SJSA1 (cell line): ENCODE results near the gene DYNLRB1. TPM values are rescaled to one million over a fixed set of nuclear protein-coding genes. Genes with fewer than 3 reads are reported as not detected.

ENCODE experiments used
- DNase-seq, 2 experiments: peaks; one replicate each; pipeline ENCODE4 v3.0.0-alpha.2; 2015 to 2020; ENCODE audit warnings: low spot score in 2 of 2, low read depth in 1 of 2
- H3K27ac ChIP-seq: fragments of 250-450 bp; sonication (Bioruptor Pico); 2 replicates; pipeline ENCODE4 v1.5.1; 2020; ENCODE audit warnings: mild to moderate bottlenecking, moderate library complexity
- H3K27me3 ChIP-seq: fragments of 250-450 bp; sonication (Bioruptor Pico); replicated peaks from 2 replicates; pipeline ENCODE4 v1.5.1; 2020; ENCODE audit warnings: mild to moderate bottlenecking, moderate library complexity
- H3K36me3 ChIP-seq: fragments of 250-450 bp; sonication (Bioruptor Pico); 2 replicates; pipeline ENCODE4 v1.5.1; 2020; ENCODE audit warnings: mild to moderate bottlenecking
- H3K4me1 ChIP-seq: fragments of 250-450 bp; sonication (Bioruptor Pico); replicated peaks from 2 replicates; pipeline ENCODE4 v1.6.1; 2021; ENCODE audit warnings: mild to moderate bottlenecking
- H3K4me3 ChIP-seq: fragments of 250-450 bp; sonication (Bioruptor Pico); 2 replicates; pipeline ENCODE4 v1.5.1; 2020; ENCODE audit warnings: mild to moderate bottlenecking
- H3K9me3 ChIP-seq: fragments of 250-450 bp; sonication (Bioruptor Pico); replicated peaks from 2 replicates; pipeline ENCODE4 v1.5.1; 2020; ENCODE audit warnings: mild to moderate bottlenecking
- total RNA-seq: library from RNA; depleted of rRNA; stranded (reverse); fragments of >200 nt; shearing (Covaris generic); gene quantifications from 2 replicates; pipeline ENCODE4 v1.2.3, GENCODE V29; 2014

Gene DYNLRB1
- total RNA-seq, 1 experiment from 2014 or later = 190 TPM

DNA sequence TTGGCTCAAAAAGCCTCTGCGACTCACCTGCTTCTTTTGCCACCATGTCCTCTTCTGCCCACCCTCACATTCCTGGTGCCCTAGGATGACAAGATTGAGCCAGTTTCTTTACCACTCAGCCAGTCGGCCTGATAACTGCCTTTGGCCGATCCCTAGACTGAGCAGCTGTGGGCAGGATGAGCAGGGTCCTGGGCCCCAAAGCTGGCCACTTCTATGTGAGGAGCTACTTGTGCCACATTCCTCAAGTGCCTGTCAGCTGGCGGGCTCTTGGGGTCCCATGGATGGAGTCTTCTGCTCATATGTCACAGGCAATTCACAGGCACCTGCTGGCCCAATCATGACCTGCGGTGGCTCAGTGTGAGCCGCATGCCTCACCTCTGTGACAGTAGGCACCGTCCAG is 16.5 kb downstream of the DYNLRB1 start:
- no peaks in the 10 kb centered on the region for H3K27me3 ChIP-seq
- H3K9me3 ChIP-seq = no peaks in the 10 kb centered on the region
- peaks cover 95% of the 10 kb centered on the region for H3K36me3 ChIP-seq
- no peak overlapping the region for H3K27ac ChIP-seq
- no peak overlapping the region for H3K4me3 ChIP-seq
- peaks cover 23% of the 10 kb centered on the region for H3K4me1 ChIP-seq
- DNase-seq = no peak

DNA sequence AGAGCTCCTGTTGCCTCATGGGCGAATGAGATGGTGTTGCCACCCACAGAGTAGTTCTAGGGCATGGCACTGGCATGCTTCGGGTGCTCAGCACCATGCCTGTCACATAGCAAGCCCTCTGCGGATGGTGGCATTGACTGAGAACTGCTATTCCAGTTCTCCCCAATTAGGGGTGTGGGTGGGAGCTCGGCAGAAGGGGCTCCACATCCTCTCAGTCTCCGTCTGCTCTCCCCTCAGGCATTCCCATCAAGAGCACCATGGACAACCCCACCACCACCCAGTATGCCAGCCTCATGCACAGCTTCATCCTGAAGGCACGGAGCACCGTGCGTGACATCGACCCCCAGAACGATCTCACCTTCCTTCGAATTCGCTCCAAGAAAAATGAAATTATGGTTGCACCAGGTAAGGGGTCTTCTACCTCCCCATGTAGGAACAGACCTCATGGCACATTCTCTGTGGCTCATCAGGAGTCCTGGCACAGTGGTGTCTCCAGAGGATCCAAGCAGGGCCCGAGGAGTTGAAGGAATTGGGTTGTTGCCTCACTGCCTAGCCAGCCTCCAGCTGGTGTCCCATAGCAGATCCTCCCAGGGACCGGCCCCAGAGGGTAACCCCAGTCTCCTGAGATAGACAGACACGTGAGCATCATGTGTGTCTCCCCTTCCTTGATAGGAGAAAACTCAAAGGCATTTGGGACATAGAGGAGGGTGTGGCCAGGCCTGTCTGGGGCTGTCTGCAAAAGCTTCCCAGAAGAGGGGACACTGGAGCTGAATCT is 18.4 kb downstream of the DYNLRB1 start:
- H3K9me3 ChIP-seq = no peaks in the 10 kb centered on the region
- DNase-seq = no peak
- no peak overlapping the region for H3K4me3 ChIP-seq
- H3K27me3 ChIP-seq = no peaks in the 10 kb centered on the region
- peaks cover 96% of the 10 kb centered on the region for H3K36me3 ChIP-seq
- H3K4me1 ChIP-seq = peaks cover 19% of the 10 kb centered on the region
- H3K27ac ChIP-seq = no peak overlapping the region

DNA sequence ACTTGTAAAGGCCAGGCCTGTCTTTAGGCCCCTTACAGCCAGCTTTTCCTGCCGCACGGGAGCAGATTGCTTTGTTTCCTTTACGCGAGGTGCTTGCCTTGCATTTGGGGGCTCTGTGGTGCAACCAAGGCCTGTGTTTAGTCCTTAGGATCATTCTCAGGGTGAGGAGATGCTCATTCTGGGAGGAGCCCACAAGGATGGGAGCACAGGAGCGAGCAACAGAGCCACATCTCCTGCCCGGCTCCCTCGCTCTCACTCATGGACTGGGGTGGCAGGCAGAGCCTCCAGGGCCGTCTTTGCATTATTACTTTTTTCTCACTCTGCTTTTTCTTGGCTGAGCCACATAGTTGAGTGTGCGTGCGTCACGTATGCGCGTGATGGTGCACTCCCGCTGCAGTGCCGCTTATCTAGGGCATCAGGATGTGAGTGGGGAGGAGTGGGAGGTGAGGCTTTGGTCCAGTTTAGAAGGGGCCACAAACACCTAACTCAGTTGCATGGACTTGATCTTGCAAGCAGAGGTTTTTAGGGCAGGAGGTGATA is 19.1 kb downstream of the DYNLRB1 start:
- no peak overlapping the region for H3K4me3 ChIP-seq
- H3K4me1 ChIP-seq = peaks cover 19% of the 10 kb centered on the region
- no peak for DNase-seq
- H3K27ac ChIP-seq = no peak overlapping the region
- peaks cover 96% of the 10 kb centered on the region for H3K36me3 ChIP-seq
- H3K27me3 ChIP-seq = no peaks in the 10 kb centered on the region
- no peaks in the 10 kb centered on the region for H3K9me3 ChIP-seq

DNA sequence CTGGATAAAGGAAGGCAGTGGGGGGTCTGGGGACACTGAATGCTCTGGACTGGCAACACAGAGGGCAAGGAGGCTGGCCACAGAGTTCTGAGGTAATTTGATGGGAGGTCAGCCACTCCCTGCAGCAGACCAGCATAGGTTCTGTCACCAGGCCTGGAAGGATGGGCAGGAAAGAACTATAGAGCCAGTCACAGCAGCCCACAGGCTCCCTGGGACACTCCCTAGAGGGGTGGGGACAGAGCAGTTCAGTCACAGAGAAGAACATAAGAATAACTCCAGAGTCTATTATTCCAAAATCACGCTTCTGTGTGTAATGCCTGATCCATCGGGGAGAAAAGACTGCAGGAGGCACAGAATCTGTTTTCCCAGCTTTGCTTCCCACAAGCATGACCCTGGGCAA is 19.6 kb downstream of the DYNLRB1 start:
- Histone ChIP-seq H3K27ac (no peak overlapping the region), H3K9me3 (no peaks in the 10 kb centered on the region), H3K4me1 (peaks cover 19% of the 10 kb centered on the region), H3K27me3 (no peaks in the 10 kb centered on the region), H3K36me3 (peaks cover 96% of the 10 kb centered on the region), H3K4me3 (no peak overlapping the region)
- DNase-seq = no peak

DNA sequence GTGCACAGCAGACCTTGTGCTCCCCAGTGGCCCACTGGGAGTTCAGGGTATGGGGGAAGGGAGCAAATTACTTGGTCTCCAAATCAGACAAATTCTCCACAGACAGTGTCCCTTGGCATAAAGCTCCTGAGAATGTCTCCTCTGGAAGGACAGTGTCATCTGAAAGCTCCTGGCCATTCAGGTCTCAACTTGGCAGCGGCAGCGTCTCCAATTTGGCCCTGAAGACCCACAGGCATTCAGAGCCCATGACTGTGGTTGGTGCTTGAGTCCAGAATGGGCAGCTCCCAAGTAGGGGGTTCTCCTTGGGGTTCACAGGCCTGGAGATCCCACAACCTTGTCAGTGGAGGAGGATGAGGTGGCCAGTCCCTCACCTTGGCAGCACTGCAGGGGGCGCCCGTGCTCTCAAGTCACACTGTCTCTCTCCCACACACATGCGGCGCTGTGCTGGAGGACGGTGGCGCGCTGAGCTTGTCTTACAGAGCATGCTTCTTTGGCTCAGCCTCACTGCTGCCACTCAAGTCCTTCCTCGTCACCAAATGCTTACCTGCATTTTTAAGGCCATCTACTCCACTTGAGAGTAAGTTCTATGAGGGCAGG is 20.7 kb downstream of the DYNLRB1 start:
- Histone ChIP-seq H3K27ac (no peak overlapping the region), H3K9me3 (no peaks in the 10 kb centered on the region), H3K36me3 (peaks cover 96% of the 10 kb centered on the region), H3K4me1 (peaks cover 12% of the 10 kb centered on the region), H3K27me3 (no peaks in the 10 kb centered on the region), H3K4me3 (no peak overlapping the region)
- DNase-seq = no peak

DNA sequence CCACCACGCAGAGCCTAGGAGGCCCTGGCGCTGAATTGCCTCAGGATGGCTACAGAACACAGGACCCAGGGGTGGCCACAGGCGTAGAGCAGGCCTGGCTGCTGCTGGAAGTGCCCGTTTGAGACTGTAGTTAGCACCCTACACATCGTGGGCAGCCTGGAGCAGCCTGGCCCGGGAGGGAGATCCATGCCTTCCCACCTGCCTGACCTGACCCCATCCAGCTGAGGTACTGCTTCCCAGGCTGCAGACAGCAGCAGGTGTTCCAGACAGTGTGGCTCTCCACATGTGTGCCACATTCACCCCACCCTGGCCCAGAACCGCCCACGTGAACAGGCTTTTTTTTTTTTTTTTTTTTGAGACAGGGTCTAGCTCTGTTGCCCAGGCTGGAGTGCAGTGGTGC is 21.4 kb downstream of the DYNLRB1 start:
- Histone ChIP-seq H3K9me3 (no peaks in the 10 kb centered on the region), H3K4me1 (peaks cover 4% of the 10 kb centered on the region), H3K4me3 (no peak overlapping the region), H3K36me3 (peaks cover 94% of the 10 kb centered on the region), H3K27ac (no peak overlapping the region), H3K27me3 (no peaks in the 10 kb centered on the region)
- no peak for DNase-seq

DNA sequence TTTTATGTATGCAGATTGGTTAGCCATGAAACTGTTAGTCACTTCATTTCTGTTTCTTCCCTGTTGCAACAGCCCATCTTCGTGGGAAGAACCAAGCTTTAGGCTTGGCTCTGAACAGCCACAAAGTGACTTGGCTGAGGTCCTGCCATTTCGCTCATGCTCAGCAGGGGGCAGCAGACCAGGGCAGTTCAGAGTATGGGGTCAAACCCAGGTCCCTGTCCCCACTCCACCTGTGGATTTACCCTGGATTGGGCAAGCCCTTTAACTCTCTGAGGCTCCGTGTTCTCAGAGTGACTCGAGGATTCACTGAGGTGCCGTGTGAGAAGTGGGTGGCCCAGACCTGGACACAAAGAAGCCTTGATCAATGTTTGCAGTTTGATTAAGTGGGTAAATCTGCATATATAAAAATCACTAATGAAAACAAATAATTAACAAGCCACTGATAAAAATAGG is 22.5 kb downstream of the DYNLRB1 start:
- no peak overlapping the region for H3K27ac ChIP-seq
- no peaks in the 10 kb centered on the region for H3K4me1 ChIP-seq
- H3K27me3 ChIP-seq = no peaks in the 10 kb centered on the region
- no peak overlapping the region for H3K4me3 ChIP-seq
- DNase-seq = no peak
- no peaks in the 10 kb centered on the region for H3K9me3 ChIP-seq
- peaks cover 84% of the 10 kb centered on the region for H3K36me3 ChIP-seq

DNA sequence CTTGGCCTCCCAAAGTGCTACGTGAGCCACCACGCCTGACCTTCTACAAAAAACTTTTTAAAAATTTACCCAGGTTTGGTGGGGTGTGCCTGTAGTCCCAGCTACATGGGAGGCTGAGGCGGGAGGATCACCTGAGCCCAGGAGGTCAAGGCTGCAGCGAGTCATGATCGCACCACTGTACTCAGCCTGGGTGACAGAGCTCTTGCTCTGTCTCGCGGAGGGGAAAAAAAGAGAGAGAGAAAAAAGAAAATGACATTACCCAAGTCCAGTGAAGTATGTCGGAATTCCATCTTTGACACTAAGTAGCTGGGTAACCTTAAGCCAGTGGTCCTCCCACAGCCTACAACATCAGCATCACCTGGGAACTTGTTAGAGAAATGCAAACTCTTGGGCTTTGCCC is 23.5 kb downstream of the DYNLRB1 start:
- H3K36me3 ChIP-seq = peaks cover 73% of the 10 kb centered on the region
- H3K9me3 ChIP-seq = no peaks in the 10 kb centered on the region
- no peak for DNase-seq
- no peaks in the 10 kb centered on the region for H3K4me1 ChIP-seq
- no peak overlapping the region for H3K27ac ChIP-seq
- no peaks in the 10 kb centered on the region for H3K27me3 ChIP-seq
- no peak overlapping the region for H3K4me3 ChIP-seq

DNA sequence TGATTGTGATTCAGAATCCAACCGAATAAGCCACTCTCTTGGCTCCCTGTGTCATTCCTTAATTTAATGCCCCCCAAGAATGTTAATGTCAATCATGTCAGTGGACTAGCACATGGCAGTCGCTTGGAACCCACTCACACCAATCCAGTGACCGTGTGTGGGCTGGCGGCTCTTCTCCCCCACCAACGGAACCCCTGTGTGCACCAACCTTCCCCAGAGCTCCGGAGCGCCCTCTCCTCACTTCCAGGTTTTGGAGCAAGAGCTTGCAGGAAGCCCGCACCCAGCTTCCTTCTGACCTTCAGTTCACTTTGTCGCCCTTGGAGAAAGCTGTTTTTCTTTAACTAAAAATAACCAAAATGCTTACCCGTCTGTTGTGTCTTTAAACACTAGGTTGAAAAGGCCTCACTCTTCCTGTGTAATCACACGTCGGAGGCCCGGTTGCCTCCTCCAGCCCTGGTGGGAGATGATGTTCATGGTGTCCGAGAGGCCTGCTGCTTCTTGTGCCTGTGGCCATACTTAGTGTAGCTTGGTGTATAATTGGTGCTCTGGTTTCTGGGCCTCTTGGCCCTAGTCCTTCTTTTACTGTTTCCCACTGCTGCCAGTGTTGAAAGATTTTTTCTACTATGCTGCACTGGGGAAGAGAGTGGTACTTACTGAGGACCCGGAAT is 24.5 kb downstream of the DYNLRB1 start:
- Histone ChIP-seq H3K4me1 (no peaks in the 10 kb centered on the region), H3K36me3 (peaks cover 64% of the 10 kb centered on the region), H3K27ac (no peak overlapping the region), H3K4me3 (no peak overlapping the region), H3K27me3 (no peaks in the 10 kb centered on the region), H3K9me3 (no peaks in the 10 kb centered on the region)
- no peak for DNase-seq

DNA sequence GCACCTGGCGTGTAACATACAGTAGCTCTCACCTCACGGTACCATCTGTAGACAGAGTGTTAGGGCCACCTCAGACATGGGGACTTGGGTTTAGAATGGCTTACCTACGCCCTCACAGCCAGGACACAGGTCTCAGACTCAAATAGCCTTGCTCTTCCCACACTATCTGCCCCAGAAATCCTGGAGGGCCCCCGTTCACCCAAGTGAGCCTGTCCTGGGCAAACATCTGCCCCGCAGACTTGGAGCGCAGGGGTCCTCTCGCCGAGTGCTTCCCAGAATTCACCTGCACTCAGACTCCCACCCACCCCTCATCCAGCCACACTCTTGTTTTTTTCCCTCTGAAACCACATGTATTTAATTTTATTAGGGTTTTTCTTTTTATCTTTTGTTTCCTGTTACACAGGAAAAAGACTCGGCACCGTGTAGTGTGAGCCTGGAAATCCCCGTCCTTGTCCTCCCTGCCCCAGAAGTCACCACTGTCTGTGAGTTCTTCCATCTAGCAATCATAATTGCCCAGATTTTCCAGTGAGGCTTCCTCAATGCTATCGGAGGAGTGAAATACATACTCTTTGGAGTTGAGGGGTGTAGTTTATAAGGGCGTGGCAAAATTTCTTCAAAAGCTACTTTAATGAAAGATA is 25.2 kb downstream of the DYNLRB1 start:
- no peaks in the 10 kb centered on the region for H3K27me3 ChIP-seq
- H3K9me3 ChIP-seq = no peaks in the 10 kb centered on the region
- no peak overlapping the region for H3K4me3 ChIP-seq
- H3K27ac ChIP-seq = no peak overlapping the region
- no peak for DNase-seq
- H3K36me3 ChIP-seq = peaks cover 57% of the 10 kb centered on the region
- no peaks in the 10 kb centered on the region for H3K4me1 ChIP-seq

DNA sequence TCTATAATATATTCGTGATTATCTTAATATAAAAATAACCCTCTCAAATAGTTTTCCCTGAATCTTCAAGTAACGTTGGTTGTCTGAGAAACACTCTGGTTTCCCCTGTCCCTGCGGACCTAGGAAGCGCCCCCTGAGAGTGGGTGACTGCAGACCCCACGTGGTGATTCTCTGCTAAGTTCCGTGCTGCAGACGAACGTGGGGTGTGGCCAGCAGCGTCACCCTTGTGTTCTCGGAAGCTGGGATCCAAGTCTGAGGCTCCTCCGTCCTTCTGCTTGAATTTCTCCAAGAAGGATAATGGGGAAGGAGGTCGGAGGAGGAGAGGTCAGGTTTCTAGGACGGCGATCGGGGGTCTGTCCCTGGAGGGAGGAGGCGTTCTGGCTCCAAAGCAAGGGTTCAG is 25.7 kb downstream of the DYNLRB1 start:
- no peak overlapping the region for H3K4me3 ChIP-seq
- no peak for DNase-seq
- H3K27ac ChIP-seq = no peak overlapping the region
- H3K27me3 ChIP-seq = no peaks in the 10 kb centered on the region
- H3K4me1 ChIP-seq = no peaks in the 10 kb centered on the region
- H3K36me3 ChIP-seq = peaks cover 53% of the 10 kb centered on the region
- H3K9me3 ChIP-seq = no peaks in the 10 kb centered on the region

DNA sequence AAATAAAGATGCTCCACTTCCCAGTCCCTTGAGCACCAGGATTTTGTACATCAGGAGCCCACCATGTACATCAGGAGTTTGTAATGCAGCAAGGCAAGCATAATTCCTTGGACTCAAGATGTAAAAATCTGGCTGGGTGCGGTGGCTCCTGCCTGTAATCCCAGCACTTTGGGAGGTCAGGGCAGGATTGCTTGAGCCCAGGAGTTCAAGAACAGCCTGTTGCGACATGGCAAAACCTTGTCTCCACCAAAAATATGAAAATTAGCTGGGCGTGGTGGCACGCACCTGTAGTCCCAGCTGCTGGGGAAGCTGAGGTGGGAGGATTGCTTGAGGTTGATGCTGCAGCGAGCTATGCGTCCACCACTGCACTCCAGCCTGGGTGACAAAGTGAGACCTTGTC is 26.2 kb downstream of the DYNLRB1 start:
- Histone ChIP-seq H3K9me3 (no peaks in the 10 kb centered on the region), H3K27me3 (no peaks in the 10 kb centered on the region), H3K4me3 (no peak overlapping the region), H3K36me3 (peaks cover 48% of the 10 kb centered on the region), H3K27ac (no peak overlapping the region), H3K4me1 (no peaks in the 10 kb centered on the region)
- DNase-seq = no peak

DNA sequence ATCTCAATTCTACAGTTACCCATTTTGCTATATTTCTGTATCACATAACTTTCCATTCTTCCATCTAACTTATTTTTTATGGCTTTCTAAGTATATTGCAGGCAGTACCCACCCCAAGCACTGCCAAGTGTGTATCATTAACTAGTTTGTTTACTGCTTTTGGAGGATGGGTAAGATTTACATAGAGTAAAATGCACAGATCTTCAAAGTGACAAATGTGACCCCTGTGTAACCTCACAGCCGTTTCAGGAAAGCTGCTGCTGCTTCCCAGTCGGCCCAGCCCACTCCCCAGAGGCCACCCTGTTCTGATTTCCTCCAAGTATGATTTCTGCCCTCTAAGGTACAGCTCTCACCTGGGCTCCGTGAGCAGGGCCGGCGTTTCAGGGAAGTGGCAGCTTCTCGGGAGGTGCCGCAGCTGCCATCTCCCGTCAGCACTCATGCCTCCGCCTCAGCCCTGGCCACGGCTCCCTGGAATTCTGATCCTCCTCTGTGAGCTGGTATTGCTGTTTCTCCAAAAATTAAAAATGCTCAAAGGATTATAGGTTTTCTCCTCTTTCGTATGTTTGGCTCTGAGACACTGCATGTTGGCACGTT is 27.3 kb downstream of the DYNLRB1 start:
- Histone ChIP-seq H3K27ac (no peak overlapping the region), H3K9me3 (no peaks in the 10 kb centered on the region), H3K4me1 (no peaks in the 10 kb centered on the region), H3K27me3 (no peaks in the 10 kb centered on the region), H3K36me3 (peaks cover 40% of the 10 kb centered on the region), H3K4me3 (no peak overlapping the region)
- no peak for DNase-seq
